CMK (cell line): Measurements from ENCODE around the gene KDM2A.

Experiments used
- DNase-seq: peaks from one replicate; pipeline ENCODE4 v3.0.0-alpha.2; 2010; ENCODE audit warnings: low read depth

KDM2A gene

DNA sequence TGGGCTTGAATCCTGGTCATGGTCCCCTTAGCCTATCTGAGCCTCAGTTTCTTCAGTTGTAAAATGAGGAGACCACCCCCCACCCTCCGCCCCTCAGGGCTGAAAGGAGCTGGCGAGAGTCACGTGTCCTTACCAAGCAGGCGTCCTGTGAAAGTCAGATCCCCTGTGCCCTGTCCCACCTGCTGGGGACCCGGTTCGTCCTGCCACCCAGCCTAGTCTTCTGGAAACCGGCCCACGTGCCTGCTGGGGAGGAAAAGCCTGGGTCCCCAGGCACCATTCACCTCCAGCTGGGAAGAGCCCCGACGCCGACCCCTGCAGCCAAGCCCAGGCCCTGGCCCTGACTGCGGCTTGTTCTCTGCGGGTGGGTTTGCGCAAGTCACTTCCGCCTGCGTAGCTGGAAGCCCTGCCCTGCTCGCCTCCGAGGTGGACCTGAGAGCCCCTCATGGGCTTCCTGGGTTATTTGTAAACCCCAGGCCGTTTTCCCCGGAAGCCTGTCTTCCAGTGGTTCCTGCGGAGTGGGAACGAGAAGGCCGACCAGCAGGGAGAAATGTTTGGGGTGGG is 183.6 kb downstream of the KDM2A start:
- DNase-seq = no peak

DNA sequence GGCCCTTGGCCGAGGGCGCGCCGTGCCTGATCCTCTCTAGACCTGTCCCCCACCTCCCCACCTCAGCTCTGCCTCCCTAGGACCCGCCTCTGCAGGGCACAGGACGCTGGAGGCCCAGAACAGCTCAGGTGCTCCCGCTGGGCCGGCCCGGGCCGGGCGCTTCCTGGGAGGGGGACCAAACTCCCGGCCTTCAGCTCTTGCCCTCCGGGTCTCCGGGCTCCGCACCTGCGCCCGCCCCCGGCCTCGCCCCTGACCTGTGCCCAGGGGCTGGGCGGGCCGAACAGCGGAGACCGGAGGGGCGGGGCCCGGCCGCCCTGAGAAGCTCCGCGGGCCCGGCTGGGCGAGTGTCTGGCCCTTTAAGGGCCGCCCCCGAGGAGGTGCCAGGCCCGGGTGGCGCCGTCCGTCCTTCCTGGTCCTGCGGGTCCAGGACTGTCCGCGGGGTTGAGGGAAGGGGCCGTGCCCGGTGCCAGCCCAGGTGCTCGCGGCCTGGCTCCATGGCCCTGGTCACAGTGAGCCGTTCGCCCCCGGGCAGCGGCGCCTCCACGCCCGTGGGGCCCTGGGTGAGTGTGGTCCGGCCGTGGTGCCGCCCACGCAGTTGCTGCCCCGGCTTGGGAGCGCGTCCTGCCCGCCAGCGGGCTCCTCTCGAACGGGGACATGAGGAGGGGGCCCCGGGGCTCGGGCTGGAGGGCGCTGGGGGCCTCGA is 184.2 kb downstream of the KDM2A start, which contains the start of gene SSH3:
SSH3 (plus strand) TSS at position 399 of the 703 bp plus-strand sequence; CDS start at position 495, 96 bp downstream.
- no peak for DNase-seq

DNA sequence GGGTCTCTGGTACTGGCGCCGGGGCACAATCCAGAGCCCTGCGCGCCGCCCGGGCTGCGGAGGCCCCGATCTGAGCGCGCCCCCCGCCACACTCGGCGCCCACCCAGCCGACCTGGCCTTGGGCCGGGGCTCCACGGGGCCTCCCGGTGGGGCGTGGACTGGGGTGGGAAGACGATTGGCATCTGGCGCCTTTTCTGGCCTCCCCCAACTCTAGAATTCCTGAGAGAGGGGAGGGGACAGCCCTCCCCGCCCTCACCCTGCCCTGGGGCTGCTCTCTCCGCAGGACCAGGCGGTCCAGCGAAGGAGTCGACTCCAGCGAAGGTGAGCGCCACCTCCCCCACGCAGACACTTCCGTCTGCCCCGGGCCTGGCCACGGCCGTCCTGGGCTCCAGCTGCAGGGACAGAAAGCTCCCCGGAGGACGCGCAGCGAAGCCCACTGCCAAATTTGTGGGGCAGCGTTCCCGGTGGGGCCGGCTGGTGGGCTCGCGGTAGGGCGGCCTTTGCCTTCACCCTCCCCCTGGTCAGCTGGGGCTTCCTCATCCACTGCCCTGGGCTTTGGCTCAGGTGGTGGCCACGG is 184.9 kb downstream of the KDM2A start:
- DNase-seq = no peak

DNA sequence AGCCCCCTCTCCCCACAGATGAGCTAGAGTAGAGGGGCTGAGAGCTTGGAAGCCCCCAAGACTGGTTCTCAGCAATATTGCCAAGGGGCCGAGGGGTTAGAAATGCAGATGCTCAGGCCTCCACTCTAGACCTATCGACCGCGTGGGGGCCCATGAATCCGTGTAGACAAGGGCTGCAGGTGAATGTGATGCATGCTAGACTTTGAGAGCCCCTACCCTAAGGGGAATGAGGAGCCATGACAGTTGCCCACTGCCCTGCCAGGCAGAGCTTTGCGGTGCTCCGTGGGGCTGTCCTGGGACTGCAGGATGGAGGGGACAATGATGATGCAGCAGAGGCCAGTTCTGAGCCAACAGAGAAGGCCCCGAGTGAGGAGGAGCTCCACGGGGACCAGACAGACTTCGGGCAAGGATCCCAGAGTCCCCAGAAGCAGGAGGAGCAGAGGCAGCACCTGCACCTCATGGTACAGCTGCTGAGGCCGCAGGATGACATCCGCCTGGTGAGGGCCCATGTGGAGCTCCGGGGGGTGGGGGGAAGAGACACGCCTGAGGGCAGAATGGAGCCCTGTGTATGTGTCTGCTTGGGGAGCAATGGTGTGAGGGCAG is 185.5 kb downstream of the KDM2A start:
- DNase-seq = no peak

DNA sequence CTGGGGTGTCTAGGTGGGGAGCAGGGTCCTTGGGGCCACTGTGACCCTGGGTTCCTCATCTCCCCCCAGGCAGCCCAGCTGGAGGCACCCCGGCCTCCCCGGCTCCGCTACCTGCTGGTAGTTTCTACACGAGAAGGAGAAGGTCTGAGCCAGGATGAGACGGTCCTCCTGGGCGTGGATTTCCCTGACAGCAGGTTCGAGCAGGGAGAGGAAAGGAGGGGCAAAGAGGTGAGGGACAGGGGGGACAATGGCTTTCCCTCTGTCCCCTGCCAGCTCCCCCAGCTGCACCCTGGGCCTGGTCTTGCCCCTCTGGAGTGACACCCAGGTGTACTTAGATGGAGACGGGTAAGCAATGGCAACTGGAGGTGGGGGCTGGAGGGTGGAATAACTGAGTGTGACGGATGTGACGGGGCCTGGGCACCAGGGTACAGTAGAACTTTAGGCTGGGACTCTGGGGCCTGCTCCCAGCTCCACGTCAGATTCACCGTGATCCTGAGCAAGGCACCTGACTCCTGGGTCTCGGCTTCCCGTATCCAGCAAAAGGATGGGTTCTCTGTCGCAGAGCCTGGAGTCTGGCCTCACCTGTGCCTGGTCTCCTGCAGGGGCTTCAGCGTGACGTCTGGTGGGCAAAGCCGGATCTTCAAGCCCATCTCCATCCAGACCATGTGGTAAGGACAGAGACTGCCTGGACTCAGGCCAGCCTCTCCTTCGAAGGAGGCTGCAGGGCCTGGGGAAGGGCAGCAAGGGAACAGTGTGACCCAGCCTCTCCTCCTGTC is 187.9 kb downstream of the KDM2A start:
- DNase-seq = no peak

DNA sequence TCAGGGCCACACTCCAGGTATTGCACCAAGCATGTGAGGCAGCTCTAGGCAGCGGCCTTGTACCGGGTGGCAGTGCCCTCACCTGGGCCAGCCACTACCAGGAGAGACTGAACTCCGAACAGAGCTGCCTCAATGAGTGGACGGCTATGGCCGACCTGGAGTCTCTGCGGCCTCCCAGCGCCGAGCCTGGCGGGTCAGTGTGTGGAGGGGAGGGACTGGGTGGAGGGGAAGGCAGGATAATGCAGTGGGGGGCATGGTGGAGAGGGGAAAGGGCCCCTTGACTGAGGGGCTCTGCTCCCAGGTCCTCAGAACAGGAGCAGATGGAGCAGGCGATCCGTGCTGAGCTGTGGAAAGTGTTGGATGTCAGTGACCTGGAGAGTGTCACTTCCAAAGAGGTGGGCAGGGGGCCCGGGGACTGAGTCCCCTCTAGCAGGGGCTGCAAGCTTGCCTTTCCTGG is 188.5 kb downstream of the KDM2A start:
- no peak for DNase-seq
